HepG2 (cell line): ENCODE measurements around the gene DPEP3. TPM values are rescaled to one million over a fixed set of nuclear protein-coding genes. Genes with fewer than 3 reads are reported as not detected.

Source experiments
- ADNP ChIP-seq: sonication (generic); formaldehyde crosslinking; IDR thresholded peaks from 2 replicates; pipeline ENCODE4 v1.4.0; 2020; ENCODE audit warnings: missing genetic modification reagents
- ARNT2 ChIP-seq: sonication (generic); formaldehyde crosslinking; IDR thresholded peaks from 2 replicates; pipeline ENCODE4 v1.8.0; 2022; ENCODE audit warnings: mild to moderate bottlenecking, low read depth, missing genetic modification reagents, moderate library complexity
- CBX2 ChIP-seq, 2 experiments: fragments of 200-600 bp in 1 of 2; sonication (generic); formaldehyde crosslinking in 1 of 2; IDR thresholded peaks; 2 replicates each; pipeline versions ENCODE4 v1.7.0 to v1.8.1; 2018 to 2022; ENCODE audit warnings: low read depth in 2 of 2, low read length in 1 of 2, mild to moderate bottlenecking in 1 of 2, missing genetic modification reagents in 1 of 2
- HOXA3 ChIP-seq: sonication (generic); formaldehyde crosslinking; IDR thresholded peaks from 2 replicates; pipeline ENCODE4 v1.5.0; 2020; ENCODE audit warnings: missing genetic modification reagents
- KMT2A ChIP-seq: sonication (generic); formaldehyde crosslinking; IDR thresholded peaks from 2 replicates; pipeline ENCODE4 v1.4.0; 2020; ENCODE audit warnings: missing genetic modification reagents
- NFKBIZ ChIP-seq: IDR thresholded peaks from 2 replicates; pipeline ENCODE4 v1.6.1; 2018; ENCODE audit warnings: missing genetic modification reagents, missing compliant biosample characterization
- PAF1 ChIP-seq: IDR thresholded peaks from 2 replicates; pipeline ENCODE4 v1.6.1; 2016; ENCODE audit warnings: missing genetic modification reagents, missing compliant biosample characterization
- RBFOX2 ChIP-seq: fragments of 200-400 bp; formaldehyde crosslinking; IDR thresholded peaks from 2 replicates; pipeline ENCODE4 v1.6.1; 2017; ENCODE audit warnings: low read depth, mild to moderate bottlenecking, low read length
- ZFAT ChIP-seq: sonication (generic); formaldehyde crosslinking; conservative IDR thresholded peaks from 2 replicates; pipeline ENCODE4 v1.8.1; 2023; ENCODE audit warnings: missing genetic modification reagents, inconsistent platforms
- ZFP41 ChIP-seq: sonication (generic); formaldehyde crosslinking; IDR thresholded peaks from 2 replicates; pipeline ENCODE4 v1.4.0; 2020; ENCODE audit warnings: mild to moderate bottlenecking, missing genetic modification reagents, borderline replicate concordance
- ZMYM2 ChIP-seq: sonication (generic); formaldehyde crosslinking; IDR thresholded peaks from 2 replicates; pipeline ENCODE4 v1.8.0; 2022; ENCODE audit warnings: mild to moderate bottlenecking, missing genetic modification reagents
- ZNF142 ChIP-seq: sonication (generic); formaldehyde crosslinking; IDR thresholded peaks from 2 replicates; pipeline ENCODE4 v1.4.0; 2020; ENCODE audit warnings: missing genetic modification reagents
- ZNF350 ChIP-seq: sonication (generic); formaldehyde crosslinking; IDR thresholded peaks from 2 replicates; pipeline ENCODE4 v1.4.0; 2020; ENCODE audit warnings: mild to moderate bottlenecking, low read depth, missing genetic modification reagents, borderline replicate concordance
- ZNF382 ChIP-seq: sonication (generic); formaldehyde crosslinking; IDR thresholded peaks from 2 replicates; pipeline ENCODE4 v1.5.0; 2020; ENCODE audit warnings: missing genetic modification reagents, mild to moderate bottlenecking, borderline replicate concordance
- ZNF430 ChIP-seq: sonication (generic); formaldehyde crosslinking; IDR thresholded peaks from 2 replicates; pipeline ENCODE4 v1.9.0; 2021; ENCODE audit warnings: mild to moderate bottlenecking, missing genetic modification reagents
- ZNF580 ChIP-seq: IDR thresholded peaks from 2 replicates; pipeline ENCODE4 v1.6.1; 2016; ENCODE audit warnings: low read depth, borderline replicate concordance
- ZNF879 ChIP-seq: sonication (generic); formaldehyde crosslinking; IDR thresholded peaks from 2 replicates; pipeline ENCODE4 v1.8.1; 2023; ENCODE audit warnings: missing genetic modification reagents
- polyA plus RNA-seq, 8 experiments: library from polyadenylated mRNA; depleted of rRNA in 3 of 8; stranded (reverse) in 7 of 8; unstranded in 1 of 8; fragments of >200 nt; fragmentation: Illumina TruSeq in 4 of 8; extraction: Trizol in 4 of 8; gene quantifications; 2 replicates each; pipeline versions ENCODE4 v1.2.1 to v1.2.3, GENCODE V29; 2011 to 2016; ENCODE audit warnings: low read depth in 4 of 8, missing spikeins in 1 of 8, mixed read lengths in 1 of 8; ENCODE audit not compliant: insufficient read depth in 1 of 8
- total RNA-seq, 5 experiments: library from RNA; depleted of rRNA; stranded (reverse); fragments of >200 nt; fragmentation: Illumina TruSeq; extraction: Trizol; gene quantifications; 2 replicates each; pipeline ENCODE4 v1.2.3, GENCODE V29; 2016; ENCODE audit warnings: low read depth in 1 of 5

DPEP3 gene
- total and polyA plus RNA-seq, 2 of the 13 experiments (the other 11 are each of a cell fraction or from before 2014, with no cell fraction given), result not detected

GRCh38 chr16:67965668-67966548 lies 14.4 kb downstream of the DPEP3 start (continued):
- no peak for TF ChIP-seq ZNF350
- TF ChIP-seq CBX2 (IDR thresholded peaks at IDR 0.05; ENCODE audit: low read depth, low read length), result no peak
- no peak for TF ChIP-seq CBX2 (CRISPR knock-in tag; IDR thresholded peaks at IDR 0.05; ENCODE audit: low read depth)
- no peak for TF ChIP-seq HOXA3 (CRISPR knock-in tag)
- no peak for TF ChIP-seq ZFP41
- TF ChIP-seq KMT2A (CRISPR knock-in tag), result no peak
- no peak for TF ChIP-seq ZMYM2 (CRISPR knock-in tag)
- TF ChIP-seq ADNP, result no peak
- no peak for TF ChIP-seq NFKBIZ (CRISPR knock-in tag)
- no peak for TF ChIP-seq ZNF142 (CRISPR knock-in tag)
- TF ChIP-seq ZNF580 (CRISPR knock-in tag), result no peak; the same call in 1 of the 2 replicates
- no peak for TF ChIP-seq ZNF879
- TF ChIP-seq ZNF382 (CRISPR knock-in tag), result no peak
- TF ChIP-seq PAF1 (CRISPR knock-in tag), result no peak
- TF ChIP-seq ARNT2, result no peak
- 0 out of 2 replicates have a peak, but pooled peaks have one; percentile 55 for TF ChIP-seq ZNF430
- no peak for TF ChIP-seq RBFOX2
- no peak for TF ChIP-seq ZFAT (CRISPR knock-in tag)
